Measurements from ENCODE around the gene ZFYVE28. TPM values are rescaled to one million over a fixed set of nuclear protein-coding genes. Genes with fewer than 3 reads are reported as not detected.
"Not testable (repeated sequence)": the region's sequence is repeated elsewhere in the genome, so short reads cannot be mapped to it uniquely, and the experiment has no call there.

The ZFYVE28 gene
- total RNA-seq, 1 experiment from 2014 or later: 5.0 TPM

GRCh38 chr4:2390784-2391421, 27.5 kb downstream of the ZFYVE28 start:
- DNase-seq (ENCODE audit: low read depth): no peak

GRCh38 chr4:2390146-2390545, 28.3 kb downstream of the ZFYVE28 start:
- peak; percentile 43 for DNase-seq (ENCODE audit: low read depth)

- no peak for DNase-seq (ENCODE audit: low read depth)
These were observed 28.8 kb downstream of the ZFYVE28 start for GRCh38 chr4:2389691-2390090.

GRCh38 chr4:2388429-2389182, 29.8 kb downstream of the ZFYVE28 start:
- DNase-seq (ENCODE audit: low read depth): no peak

GRCh38 chr4:2387829-2388228, 30.6 kb downstream of the ZFYVE28 start:
- no peak for DNase-seq (ENCODE audit: low read depth)

- DNase-seq (ENCODE audit: low read depth): no peak
These were observed 31.2 kb downstream of the ZFYVE28 start for GRCh38 chr4:2387218-2387617.

- no peak for DNase-seq (ENCODE audit: low read depth)
These were observed 31.7 kb downstream of the ZFYVE28 start for GRCh38 chr4:2386717-2387116.

- no peak for DNase-seq (ENCODE audit: low read depth)
These were observed 32.9 kb downstream of the ZFYVE28 start for GRCh38 chr4:2385516-2385915.

GRCh38 chr4:2384245-2384644, 34.2 kb downstream of the ZFYVE28 start:
- no peak for DNase-seq (ENCODE audit: low read depth)

- DNase-seq (ENCODE audit: low read depth): no peak
These were observed 34.7 kb downstream of the ZFYVE28 start for GRCh38 chr4:2383760-2384159.

GRCh38 chr4:2383220-2383631, 35.2 kb downstream of the ZFYVE28 start:
- not testable (repeated sequence) for DNase-seq (ENCODE audit: low read depth)

GRCh38 chr4:2382769-2383202, 35.7 kb downstream of the ZFYVE28 start:
- not testable (repeated sequence) for DNase-seq (ENCODE audit: low read depth)

- DNase-seq (ENCODE audit: low read depth): not testable (repeated sequence)
These were observed 37.9 kb downstream of the ZFYVE28 start for GRCh38 chr4:2380589-2380988.

- DNase-seq (ENCODE audit: low read depth): no peak
These were observed 39.5 kb downstream of the ZFYVE28 start for GRCh38 chr4:2378898-2379297.

GRCh38 chr4:2378401-2378800, 40.0 kb downstream of the ZFYVE28 start:
- DNase-seq (ENCODE audit: low read depth): peak; percentile 15

GRCh38 chr4:2377241-2377640, 41.2 kb downstream of the ZFYVE28 start:
- DNase-seq (ENCODE audit: low read depth): no peak

GRCh38 chr4:2375427-2375826, 43.0 kb downstream of the ZFYVE28 start:
- no peak for DNase-seq (ENCODE audit: low read depth)

- DNase-seq (ENCODE audit: low read depth): no peak
These were observed 44.9 kb downstream of the ZFYVE28 start for GRCh38 chr4:2373532-2373931.

GRCh38 chr4:2372488-2373030, 45.9 kb downstream of the ZFYVE28 start:
- DNase-seq (ENCODE audit: low read depth): no peak

GRCh38 chr4:2371765-2372487, 46.5 kb downstream of the ZFYVE28 start:
- no peak for DNase-seq (ENCODE audit: low read depth)

- DNase-seq (ENCODE audit: low read depth): no peak
These were observed 47.7 kb downstream of the ZFYVE28 start for GRCh38 chr4:2370597-2371320.
